Measurements from ENCODE around the gene MAP4K5. TPM values are rescaled to one million over a fixed set of nuclear protein-coding genes. Genes with fewer than 3 reads are reported as not detected.

Gene MAP4K5
- total RNA-seq, 1 experiment from 2014 or later: 39.1 TPM

- no peak overlapping the region for H3K9ac ChIP-seq (ENCODE audit: low read length)
- H4K20me1 ChIP-seq (ENCODE audit: insufficient read depth): no peaks in the 10 kb centered on the region
- peaks cover 4 to 21% of the 10 kb centered on the region in 2 experiments; a peak in 3 of 4 replicates for H3K36me3 ChIP-seq (ENCODE audit: control insufficient read depth in 1 of 2, insufficient read depth in 2 of 2, low read length in 2 of 2)
- no peak overlapping the region for H3K4me3 ChIP-seq (replicated peaks in 1 of 2; ENCODE audit: low read depth in 1 of 2, low read length in 2 of 2)
- RAD21 ChIA-PET (ENCODE audit: low non-redundant PET in 1 of 2, low total read pairs in 2 of 2, uncharacterized antibody in 2 of 2, unreplicated experiment in 2 of 2): no interaction called here
- POLR2A ChIA-PET: no interaction called here
- no peaks in the 10 kb centered on the region for H3K9me3 ChIP-seq (ENCODE audit: control insufficient read depth in 1 of 2, insufficient read depth in 1 of 2, low read depth in 1 of 2, low read length in 2 of 2)
- no peaks in the 10 kb centered on the region for H3K9me2 ChIP-seq (ENCODE audit: insufficient read depth)
- H3K27me3 ChIP-seq (ENCODE audit: insufficient read depth, low read length): no peaks in the 10 kb centered on the region
- no peak overlapping the region for H3K27ac ChIP-seq (ENCODE audit: low read depth, low read length)
- intact Hi-C loops (cut with micrococcal nuclease): no loop called here
- no peak overlapping the region for H2AFZ ChIP-seq (ENCODE audit: low read depth, low read length, poor library complexity, severe bottlenecking)
- TF ChIP-seq CTCF (IDR thresholded peaks at IDR 0.05 in 2 of 3, conservative IDR thresholded peaks at IDR 0.05 in 1 of 3; ENCODE audit: borderline replicate concordance in 1 of 3, insufficient read depth in 1 of 3, low read depth in 2 of 3, low read length in 2 of 3) (no peak), EZH2 (IDR thresholded peaks at IDR 0.05) (no peak), FOSL1 (IDR thresholded peaks at IDR 0.05; ENCODE audit: low read depth) (no peak), JUND (IDR thresholded peaks at IDR 0.05) (no peak), ZBTB33 (IDR thresholded peaks at IDR 0.05; ENCODE audit: extremely low read depth, insufficient replicate concordance, low read length) (no peak), SP1 (IDR thresholded peaks at IDR 0.05; ENCODE audit: low read depth) (no peak), TCF7L2 (IDR thresholded peaks at IDR 0.05; ENCODE audit: borderline replicate concordance, extremely low read depth, insufficient read depth, insufficient read length) (no peak)
- CTCF ChIA-PET: no interaction called here
- H3K4me1 ChIP-seq (ENCODE audit: control insufficient read depth in 1 of 2, insufficient read depth in 2 of 2, low read length in 2 of 2): no peaks in the 10 kb centered on the region
- no TSS peak for BruUV-seq (replicated peaks)
- no peak overlapping the region for H3K4me2 ChIP-seq (ENCODE audit: low read length)
- no peaks in the 10 kb centered on the region; the same call in 1 of the 2 replicates for H3K79me2 ChIP-seq (ENCODE audit: insufficient read depth, low read length)
- DNase-seq (ENCODE audit: low read depth, low spot score) (no peak), ATAC-seq (no peak)
Measured at GRCh38 chr14:50479041-50479440, 53.3 kb downstream of the MAP4K5 start.
